NCI-H1092 (cell line): ENCODE data around the gene METTL26.

Experiments used
- DNase-seq: peaks from one replicate; lab custom pipeline; 2025; lab: John Stamatoyannopoulos, UW

METTL26 gene

DNA sequence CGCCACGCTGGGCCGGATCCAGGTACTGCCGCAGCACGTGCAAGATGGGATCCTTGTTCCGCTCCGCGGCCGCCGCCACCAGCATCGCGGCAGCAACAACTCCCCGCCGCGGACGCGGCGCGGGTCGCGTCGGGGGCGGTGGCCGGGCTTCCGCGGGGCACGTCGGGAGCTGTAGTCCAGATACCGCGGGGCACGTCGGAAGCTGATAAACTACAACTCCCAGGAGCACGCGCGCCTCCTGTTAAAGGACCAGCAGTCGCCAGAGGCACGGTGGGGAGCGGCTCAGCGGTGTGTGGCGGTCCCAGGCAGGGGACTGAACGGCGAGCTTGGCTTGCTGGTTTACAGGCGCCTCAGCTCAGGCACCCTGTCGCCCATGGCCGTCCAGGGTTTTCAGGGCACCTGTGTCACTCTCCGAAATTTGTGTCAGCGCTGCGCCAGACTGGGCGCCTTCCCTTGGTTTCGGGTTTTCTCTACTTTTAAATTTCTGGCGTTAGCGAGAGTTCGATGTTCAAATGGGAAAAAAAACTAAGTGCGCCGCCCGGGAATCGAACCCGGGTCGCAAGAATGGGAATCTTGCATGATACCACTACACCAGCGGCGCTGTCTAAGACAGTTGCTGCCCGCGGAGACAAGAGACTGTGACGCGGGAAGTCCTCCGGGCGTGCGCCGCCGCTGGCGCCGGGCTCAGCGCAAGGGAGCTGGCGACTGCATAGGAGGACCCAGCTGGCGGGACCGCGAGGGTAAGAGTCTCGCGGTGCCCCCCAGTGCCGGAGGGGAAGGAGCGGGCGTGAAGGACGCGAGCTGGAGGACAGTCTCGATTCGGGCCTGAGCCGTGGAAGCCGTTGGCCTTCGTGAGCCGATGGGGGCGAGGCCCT is at the start of gene METTL26:
METTL26 (minus strand) TSS at position 100 of the 875 bp plus-strand sequence; CDS start at position 85, 15 bp downstream.
- peak; percentile 95 for DNase-seq

DNA sequence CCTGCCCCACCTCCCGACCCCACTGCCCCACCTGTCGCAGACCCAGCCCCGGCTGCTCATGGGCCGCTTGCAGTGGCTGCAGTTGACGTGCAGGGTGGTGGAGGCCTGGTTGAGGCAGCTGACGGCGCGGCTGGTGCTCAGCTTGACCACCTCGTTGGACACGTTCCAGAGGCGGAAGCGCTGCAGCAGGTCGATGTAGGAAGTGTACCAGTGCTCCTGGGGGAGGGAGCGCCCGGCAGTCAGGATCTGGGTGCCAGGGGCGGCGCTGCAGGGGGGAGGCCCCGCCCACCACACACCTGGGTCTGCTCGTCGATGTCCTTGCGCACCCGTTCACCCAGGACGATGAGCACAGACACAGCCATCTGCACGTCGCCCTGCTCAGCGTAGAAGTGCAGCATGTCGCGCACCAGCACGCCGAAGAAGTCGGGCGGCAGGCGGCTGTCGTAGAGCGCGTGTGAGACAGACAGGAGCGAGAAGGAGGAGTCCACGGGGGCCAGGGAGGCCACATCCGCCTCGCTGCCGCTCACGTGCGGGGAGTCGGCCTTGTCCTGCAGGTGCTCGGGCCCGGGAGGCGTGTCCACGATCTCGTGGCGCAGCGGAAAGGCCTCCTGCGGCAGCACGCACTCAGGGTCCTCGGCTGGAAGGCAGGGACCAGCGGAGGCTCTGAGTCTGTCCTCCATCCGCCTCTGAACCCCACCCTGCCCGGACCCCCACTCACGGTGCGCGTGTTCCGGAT is 49.0 kb upstream of the METTL26 start:
- DNase-seq: no peak

DNA sequence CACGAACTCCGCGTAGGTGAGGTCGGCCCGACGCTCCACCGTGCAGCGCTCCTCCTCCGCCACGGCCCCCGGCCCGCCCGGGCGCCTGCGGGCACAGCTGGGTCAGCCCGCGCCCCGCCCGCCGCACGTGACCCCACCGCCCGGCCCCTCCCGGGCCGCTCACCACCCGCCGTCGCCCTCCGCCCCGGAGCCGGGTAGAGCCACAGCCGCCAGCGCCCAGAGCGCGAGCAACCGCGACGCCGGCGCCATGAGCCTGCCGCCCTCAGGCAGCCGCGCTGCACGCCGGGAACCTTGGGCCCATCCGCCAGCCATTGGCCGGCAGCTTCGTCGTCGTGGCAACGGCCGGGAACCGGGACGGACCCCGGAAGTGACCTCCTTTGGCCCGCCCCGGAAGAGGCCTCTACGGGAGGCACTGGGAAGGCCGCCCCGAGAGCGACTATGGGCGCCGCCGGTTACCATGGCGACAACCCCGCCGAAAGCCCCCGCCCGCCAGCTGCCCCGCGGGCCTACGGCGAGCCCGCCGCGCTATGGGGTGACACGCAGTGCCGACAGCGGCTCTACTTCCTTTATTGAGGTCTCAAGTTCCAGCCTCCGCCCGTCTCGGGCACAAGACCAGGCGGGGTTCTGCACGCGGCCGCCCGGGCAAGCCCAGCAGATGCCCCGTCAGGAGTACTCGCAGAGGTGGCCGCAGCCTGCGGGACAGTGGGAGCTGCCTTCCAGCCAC is 48.1 kb upstream of the METTL26 start, which contains the start of gene JMJD8:
JMJD8 (minus strand) TSS at position 264 of the 724 bp plus-strand sequence; CDS start at position 249, 15 bp downstream.
- peak; percentile 97 for DNase-seq

DNA sequence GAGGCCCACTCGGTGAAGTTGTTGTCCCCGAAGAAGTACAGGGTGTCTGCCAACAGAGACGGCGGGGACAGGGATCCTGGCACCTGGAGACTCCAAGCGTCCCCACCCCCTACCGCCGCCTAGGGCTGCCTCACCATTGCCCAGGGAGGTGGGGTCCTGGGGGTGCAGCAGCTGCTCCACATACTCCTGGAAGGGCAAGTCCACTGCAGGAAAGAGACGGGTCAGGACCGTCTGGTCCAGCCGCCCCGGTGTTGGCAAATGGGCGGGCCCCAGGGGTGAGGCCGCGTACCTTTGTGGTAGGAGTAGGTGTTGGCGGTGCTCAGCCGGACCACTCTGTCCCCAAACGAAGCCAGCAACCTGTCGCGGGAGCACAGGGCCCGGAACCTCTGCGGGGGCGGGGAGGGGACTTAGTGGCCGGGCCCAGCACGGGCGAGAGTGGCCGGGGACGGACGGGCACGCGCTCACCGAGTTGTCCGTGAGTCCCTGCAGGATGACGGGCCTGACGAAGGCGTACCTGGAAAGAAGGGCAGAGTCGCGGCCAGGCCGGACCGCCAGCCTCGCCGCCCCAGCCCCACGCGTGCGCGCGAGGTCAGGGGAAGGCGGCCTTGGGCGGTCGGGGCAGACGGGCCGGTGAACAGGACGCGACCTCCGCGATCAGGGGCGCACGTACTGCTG is 47.4 kb upstream of the METTL26 start:
- DNase-seq: no peak

DNA sequence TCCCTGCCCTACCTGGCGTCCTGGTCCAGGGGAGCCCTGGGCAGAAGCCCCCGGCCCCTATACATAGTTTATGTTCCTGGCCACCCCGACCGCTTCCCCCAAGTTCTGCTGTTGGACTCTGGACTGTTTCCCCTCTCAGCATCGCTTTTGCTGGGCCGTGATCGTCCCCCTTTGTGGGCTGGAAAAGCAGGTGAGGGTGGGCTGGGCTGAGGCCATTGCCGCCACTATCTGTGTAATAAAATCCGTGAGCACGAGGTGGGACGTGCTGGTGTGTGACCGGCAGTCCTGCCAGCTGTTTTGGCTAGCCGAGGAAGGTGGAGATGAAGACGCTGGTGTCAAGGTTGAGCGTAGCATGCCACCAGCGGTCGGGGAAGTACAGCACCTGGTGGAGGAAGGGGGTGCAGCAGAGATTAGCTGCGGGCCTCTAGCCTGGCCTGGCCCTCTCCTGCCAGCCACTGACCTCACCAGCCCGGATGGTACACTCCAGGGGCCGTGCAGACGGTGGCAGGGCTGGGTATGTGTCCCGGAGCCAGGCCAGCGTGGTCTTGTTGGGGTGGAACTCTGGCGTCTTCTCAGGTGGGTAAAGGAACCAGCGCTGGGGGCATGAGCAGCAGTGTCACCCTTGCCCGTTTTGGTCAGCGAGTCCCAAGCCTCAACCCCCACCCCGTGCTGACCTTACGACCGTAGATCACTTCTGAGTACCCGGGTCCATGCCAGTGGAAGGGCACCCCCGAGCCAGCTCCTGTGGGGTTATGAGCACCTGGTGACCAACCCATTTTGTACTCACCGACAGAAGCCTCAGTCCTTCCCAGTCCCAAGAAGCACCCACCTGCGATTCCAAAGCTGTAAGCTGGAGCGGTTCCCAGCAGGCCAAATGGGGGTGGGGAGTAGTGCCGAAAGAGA is 46.6 kb upstream of the METTL26 start:
- DNase-seq: no peak

DNA sequence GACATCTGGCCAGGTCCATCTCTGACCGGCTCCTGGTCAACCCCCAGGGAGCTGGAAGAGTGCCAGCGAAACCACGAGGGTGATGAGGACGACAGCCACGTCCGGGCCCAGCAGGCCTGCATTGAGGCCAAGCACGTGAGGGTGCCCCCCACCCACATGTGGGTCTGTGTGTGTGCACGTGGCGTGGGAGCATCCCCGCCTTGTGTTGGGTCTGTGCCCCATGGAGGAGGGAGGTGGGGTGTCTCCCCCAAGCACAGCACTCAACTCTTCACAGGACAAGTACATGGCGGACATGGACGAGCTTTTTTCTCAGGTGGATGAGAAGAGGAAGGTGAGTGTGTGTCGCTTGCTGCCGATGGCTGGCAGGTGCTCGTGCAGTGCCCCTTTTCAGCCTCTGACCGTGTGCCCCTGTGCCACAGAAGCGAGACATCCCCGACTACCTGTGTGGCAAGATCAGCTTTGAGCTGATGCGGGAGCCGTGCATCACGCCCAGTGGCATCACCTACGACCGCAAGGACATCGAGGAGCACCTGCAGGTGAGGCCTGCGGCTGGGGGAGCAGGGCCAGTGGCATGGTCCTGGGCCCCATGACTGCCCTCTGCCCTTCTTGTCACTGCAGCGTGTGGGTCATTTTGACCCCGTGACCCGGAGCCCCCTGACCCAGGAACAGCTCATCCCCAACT is 45.8 kb upstream of the METTL26 start:
- no peak for DNase-seq

DNA sequence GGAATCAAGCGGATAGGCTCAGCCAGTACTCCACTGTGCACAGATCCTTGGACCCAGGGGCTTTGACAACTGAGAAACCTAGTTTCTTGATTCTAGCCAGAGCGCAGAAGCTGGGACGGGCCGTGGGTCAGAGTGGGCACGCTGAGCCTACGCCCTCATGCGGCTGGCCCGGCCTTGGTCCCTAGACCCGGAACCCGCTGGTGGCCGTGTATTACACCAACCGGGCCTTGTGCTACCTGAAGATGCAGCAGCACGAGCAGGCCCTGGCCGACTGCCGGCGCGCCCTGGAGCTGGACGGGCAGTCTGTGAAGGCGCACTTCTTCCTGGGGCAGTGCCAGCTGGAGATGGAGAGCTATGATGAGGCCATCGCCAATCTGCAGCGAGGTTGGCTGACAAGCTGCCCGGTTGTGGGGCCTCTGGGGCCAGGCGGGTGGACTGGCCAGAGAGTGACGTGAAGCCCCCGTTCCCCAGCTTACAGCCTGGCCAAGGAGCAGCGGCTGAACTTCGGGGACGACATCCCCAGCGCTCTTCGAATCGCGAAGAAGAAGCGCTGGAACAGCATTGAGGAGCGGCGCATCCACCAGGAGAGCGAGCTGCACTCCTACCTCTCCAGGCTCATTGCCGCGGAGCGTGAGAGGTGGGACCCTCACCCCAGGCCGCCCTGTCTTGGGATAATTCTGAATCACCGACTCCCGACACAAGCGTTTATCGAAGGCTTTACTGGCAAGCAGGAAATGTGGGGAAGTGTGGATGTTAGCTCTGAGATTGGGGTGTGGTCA is 45.1 kb upstream of the METTL26 start:
- DNase-seq: peak; percentile 22

DNA sequence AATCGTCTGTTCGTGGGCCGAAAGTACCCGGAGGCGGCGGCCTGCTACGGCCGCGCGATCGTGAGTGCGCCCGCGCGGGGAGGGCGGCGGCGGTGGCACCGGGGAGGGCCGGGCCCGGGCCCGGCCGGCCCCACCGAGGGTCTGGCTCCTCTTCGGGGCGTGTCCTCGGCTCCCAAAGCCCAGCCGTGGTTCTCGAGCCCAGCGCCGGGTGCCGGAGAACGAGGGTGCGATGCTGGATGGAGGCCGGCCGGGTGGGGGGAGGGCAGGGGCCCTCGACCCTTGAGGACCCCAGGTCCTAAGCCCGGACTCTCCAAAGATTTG is 44.5 kb upstream of the METTL26 start:
- no peak for DNase-seq

DNA sequence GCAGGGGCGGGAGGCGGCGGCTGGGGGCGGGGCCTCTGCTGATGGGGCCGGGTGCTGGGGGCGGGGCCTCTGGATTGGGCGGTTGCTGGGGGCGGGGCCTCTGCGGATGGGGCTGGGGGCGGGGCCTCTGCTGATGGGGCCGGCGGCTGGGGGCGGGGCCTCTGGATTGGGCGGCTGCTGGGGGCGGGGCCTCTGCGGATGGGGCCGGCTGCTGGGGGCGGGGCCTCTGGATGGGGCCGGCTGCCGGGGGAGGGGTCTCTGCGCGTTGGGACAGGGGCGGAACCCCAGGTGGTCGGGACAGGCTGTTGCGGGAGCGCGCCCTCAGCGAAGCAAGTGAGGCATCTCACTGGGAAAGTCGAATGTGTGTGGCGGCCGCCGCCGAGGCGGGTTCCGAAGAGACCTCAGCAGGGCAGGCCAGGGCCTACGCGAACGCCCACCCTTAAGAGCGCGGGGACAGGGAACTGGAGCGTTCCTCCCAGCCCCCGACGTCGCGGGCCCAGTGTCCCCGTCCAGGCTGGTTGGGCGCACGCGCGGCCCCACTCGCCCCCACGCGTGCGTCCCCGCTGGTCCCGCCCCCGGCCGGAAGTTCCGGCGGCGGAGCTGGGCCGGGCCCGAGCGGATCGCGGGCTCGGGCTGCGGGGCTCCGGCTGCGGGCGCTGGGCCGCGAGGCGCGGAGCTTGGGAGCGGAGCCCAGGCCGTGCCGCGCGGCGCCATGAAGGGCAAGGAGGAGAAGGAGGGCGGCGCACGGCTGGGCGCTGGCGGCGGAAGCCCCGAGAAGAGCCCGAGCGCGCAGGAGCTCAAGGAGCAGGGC is 43.9 kb upstream of the METTL26 start, which contains the start of gene STUB1:
STUB1 (plus strand) TSS at position 597 of the 811 bp plus-strand sequence; CDS start at position 713, 116 bp downstream.
- peak; percentile 83 for DNase-seq

DNA sequence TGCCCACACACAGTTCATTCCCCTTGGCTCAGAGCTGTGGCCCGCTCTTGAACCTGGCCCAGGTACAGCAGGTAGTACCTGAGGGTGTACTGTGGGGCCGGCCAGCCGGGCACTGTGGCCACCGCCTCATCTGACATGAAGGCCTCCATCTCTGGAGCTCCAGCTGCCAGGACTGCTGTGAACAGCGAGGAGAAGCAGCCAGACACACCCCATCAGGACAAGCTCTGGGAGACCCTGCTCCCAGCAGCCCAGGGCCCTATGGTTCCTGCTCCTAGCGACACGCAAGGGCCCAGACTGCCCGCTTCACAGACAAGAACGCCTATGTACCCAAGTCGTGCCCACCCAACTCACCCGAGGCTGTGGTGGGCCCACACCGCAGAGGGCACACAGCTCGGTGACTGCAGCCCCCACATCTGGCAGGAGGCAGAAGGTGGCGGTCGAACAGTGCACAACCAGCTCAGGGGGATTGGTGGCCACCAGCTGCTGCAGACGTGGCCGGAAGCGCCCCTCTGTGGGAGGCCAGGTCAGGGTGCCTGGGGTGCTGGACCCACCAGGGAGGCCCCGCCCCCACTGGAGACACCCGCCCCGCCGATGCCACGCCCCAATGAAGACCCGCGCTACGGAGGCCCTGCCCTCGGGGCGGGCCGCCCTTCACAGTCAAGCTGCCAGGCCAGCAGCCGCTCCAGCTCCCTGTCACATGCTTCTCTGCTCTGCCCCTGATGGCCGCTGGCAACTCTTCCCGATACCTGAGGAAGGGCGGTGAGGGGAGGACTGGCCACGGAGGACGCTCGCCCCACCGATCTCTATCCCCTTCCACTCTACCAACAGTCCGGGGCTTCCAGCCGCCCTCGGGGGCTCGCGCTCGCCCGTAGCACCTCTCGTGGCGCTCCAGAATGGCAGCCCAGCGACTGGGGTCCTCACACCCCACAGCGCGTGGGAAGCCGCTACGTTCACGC is 43.0 kb upstream of the METTL26 start:
- peak; percentile 69 for DNase-seq

DNA sequence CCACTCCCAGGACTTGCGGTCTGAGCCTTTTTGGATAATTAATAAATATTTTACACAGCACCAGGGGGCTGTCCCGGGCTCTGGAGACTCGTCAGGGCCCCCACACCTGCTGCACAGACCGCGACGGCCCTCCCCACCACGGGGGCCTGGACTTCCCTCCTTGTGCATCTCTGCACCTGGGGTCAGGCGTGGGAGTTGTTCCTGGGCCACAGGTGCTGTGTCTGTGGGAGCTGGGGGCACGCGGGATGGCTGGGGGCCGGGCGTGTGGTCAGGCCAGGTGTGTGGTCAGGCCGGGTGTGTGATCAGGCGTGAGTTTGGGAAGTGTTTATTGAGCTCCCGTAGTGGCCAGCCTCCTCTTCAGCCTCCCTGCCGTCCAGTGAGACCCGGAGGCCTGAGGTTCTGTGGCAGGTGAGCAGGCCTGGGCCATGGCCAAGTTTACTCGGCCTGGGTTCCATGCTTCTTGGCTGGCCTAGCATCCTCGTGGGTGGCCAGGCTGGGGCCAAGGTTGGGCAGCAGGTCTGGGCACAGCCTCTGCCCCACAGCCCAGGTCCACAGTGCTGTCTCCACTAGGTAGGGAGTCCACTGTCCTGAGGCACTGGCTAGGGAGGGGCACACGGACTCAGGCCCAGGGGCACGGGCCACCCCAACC is 42.2 kb upstream of the METTL26 start:
- DNase-seq: no peak

DNA sequence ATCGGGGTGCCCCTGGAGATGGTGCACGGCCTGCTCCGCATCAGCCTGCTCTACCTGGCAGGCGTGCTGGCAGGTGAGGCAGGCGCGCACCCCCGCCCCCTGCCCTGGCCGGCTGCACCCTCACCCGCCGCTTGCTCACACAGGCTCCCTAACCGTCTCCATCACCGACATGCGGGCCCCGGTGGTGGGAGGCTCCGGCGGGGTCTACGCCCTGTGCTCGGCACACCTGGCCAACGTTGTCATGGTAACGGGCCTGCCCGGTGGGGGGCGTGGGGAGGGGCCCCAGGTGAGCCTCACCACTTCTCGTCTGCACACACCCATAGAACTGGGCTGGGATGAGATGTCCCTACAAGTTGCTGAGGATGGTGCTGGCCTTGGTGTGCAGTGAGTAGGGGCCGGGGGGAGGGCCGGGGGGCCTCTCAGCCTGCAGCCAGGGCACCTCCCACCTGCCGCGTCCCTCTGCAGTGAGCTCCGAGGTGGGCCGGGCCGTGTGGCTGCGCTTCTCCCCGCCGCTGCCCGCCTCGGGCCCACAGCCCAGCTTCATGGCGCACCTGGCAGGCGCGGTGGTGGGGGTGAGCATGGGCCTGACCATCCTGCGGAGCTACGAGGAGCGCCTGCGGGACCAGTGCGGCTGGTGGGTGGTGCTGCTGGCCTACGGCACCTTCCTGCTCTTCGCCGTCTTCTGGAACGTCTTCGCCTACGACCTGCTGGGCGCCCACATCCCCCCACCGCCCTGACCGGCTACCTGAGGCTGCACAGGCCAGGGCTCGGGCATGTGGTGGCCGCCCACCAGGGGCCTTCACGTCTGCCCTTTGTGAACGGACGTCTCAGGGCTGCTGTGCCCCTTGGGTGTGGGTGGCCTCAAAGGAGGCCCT is 41.4 kb upstream of the METTL26 start:
- DNase-seq: no peak

DNA sequence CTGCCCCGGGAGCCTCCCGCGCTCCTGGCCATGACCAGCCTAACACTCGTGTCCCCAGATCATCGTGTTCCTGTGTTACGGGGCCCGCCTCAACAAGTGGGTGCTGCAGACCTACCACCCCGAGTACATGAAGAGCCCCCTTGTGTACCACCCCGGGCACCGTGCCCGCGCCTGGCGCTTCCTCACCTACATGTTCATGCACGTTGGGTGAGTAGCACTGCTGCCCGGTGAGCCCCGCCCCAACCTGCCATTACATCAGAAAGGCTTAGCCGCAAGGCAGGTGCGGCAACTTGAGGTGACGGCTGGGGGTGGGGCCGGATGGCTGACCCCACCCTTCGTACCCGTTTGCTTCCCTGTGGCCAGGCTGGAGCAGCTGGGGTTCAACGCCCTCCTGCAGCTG is 40.8 kb upstream of the METTL26 start:
- no peak for DNase-seq

DNA sequence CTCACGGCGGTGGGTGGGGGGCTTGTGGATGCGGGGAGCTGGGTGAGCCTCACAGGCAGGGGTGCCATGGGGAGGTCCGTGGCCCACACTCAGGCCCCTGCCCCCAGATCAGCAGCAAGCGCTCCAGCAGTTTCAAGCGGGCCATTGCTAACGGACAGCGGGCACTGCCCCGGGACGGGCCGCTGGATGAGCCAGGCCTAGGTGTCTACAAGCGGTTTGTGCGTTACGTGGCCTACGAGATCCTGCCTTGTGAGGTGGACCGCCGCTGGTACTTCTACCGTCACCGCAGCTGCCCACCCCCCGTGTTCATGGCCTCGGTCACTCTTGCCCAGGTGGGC is 40.4 kb upstream of the METTL26 start:
- no peak for DNase-seq

DNA sequence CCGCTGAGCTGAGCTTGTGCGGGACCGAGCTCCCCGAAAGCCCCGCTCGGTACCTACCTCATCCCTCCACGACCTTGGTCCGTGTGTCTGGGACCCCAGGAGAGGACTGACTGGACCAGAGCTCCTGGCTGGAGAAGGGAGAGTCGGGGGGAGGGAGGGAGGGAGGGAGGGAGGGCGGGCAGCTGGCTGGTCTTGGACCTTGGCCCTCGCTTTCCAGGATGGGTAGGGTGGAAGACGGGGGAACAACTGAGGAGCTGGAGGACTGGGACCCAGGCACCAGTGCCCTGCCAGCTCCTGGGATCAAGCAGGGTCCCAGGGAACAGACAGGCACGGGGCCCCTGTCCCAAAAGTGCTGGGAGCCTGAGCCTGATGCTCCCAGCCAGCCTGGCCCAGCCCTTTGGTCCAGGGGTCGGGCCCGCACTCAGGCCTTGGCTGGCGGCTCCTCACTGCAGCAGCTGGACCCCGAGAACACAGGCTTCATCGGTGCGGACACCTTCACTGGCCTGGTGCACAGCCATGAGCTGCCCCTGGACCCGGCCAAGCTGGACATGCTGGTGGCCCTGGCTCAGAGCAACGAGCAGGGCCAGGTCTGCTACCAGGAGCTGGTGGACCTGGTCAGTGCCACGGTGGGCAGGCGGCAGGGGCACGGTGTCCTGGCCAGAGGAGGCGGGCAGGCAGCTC is 39.9 kb upstream of the METTL26 start:
- DNase-seq: no peak
